ENCODE results near the gene ADAMTS1.

The ADAMTS1 gene

DNA sequence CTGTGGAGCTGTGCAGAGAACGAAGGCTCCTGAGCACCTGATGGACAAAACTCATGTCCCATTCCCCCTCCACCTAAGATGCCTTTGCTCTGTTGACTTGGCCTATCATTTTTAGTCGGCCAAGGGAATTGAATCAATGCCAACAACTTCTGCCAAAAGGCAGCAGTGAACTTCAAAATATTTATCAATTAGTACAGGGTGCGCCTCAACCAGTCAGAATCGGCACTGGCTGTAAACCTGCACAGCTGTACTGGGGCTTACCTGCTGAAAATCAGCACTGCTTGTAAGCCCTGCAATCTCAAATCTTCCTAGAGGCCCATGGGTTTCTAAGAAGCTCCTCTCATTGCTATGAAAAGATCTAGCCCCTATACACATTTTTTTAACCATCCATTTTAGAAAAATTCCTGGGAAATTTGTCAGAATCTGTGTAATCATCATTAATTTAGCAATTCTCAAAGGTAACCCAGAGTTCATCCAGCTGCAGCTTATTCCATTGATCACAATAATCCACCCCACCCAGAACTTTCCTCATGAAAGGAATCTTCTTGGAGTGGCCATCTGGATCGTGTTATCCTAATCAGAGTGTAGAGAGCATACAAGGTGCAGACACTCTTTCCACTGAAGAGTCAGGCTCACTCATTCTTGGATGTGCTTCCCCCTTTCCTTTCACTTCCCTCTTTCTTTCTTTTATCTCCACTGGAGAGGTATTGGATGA lies 40.2 kb downstream of the ADAMTS1 start:
- H3K27ac ChIP-seq: no peak overlapping the region
- ChIA-PET CTCF (interaction anchor here (0.6 kb wide), 1 partner anchor 1625 kb away, joined by 7 read pairs; no protein-coding TSS in a partner anchor), POLR2A (ENCODE audit: low non-redundant PET) (no interaction called here)
- no peak for DNase-seq (ENCODE audit: low spot score)
- TF ChIP-seq, protein P1, sequence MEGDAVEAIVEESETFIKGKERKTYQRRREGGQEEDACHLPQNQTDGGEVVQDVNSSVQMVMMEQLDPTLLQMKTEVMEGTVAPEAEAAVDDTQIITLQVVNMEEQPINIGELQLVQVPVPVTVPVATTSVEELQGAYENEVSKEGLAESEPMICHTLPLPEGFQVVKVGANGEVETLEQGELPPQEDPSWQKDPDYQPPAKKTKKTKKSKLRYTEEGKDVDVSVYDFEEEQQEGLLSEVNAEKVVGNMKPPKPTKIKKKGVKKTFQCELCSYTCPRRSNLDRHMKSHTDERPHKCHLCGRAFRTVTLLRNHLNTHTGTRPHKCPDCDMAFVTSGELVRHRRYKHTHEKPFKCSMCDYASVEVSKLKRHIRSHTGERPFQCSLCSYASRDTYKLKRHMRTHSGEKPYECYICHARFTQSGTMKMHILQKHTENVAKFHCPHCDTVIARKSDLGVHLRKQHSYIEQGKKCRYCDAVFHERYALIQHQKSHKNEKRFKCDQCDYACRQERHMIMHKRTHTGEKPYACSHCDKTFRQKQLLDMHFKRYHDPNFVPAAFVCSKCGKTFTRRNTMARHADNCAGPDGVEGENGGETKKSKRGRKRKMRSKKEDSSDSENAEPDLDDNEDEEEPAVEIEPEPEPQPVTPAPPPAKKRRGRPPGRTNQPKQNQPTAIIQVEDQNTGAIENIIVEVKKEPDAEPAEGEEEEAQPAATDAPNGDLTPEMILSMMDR (conservative IDR thresholded peaks at IDR 0.05; ENCODE audit: low read depth): no peak

DNA sequence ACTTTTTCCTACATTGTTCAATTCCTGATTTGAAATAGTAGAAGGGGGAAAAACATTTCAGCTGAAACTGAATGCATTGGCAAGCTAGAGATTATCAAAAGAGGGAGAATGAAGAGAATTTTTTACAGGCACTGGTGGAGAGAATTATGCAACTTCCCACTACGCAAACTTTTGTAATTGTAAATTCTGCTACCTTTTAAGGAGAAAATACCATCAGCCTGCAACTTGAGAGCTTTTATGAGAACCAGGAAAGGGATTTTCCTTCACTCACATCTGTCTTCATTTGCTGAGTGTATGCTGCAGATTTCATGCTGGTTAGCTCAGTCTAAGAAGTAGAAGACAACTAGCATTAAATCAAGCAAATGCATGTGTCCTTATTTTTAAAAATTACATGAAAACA lies 43.7 kb downstream of the ADAMTS1 start:
- no peak overlapping the region for H3K27ac ChIP-seq
- POLR2A ChIA-PET (ENCODE audit: low non-redundant PET): no interaction called here
- CTCF ChIA-PET: no interaction called here
- TF ChIP-seq, protein P1 (conservative IDR thresholded peaks at IDR 0.05; ENCODE audit: low read depth): no peak
- DNase-seq (ENCODE audit: low spot score): no peak

DNA sequence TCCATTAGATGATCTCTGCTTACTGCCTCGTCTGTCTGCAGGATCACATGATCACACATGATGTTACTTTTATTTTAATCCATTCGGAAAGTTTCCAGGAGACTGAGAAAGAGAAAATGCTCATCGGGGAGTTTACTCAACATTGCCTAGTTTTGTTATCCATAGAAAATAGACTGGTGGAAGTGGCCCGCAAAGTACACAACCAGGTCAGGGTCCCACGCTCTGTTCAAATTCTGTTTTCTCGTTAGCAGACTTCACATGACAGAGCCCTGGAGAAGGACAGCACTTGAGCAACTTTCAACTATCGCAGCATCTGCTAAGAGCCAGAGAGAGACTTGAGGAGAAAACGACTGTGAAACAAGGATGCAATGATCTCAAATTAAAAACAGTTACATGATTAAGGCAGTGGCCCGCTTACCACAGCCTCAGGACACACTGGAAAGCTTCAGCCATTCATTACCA lies 44.2 kb downstream of the ADAMTS1 start:
- H3K27ac ChIP-seq: no peak overlapping the region
- CTCF ChIA-PET: no interaction called here
- TF ChIP-seq, protein P1 (conservative IDR thresholded peaks at IDR 0.05; ENCODE audit: low read depth): no peak
- POLR2A ChIA-PET (ENCODE audit: low non-redundant PET): no interaction called here
- no peak for DNase-seq (ENCODE audit: low spot score)

DNA sequence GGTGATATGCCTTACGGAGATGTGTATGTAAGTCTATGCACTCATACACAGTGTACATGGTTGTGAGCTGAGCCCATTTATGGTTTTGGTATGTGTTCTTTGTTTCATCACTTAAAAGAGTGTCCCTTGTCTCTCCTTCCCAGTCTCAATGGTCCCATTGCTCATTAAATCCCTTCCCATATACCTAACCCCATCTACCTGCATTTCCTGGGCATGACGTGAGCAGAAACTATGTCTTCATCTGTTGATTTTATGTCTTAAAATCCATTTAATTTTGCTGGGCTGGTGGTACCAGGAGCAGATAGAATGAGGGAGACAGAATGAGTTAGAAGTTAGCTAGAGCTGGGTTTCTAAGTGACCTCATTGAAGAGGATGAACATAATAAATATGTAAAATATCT lies 44.8 kb downstream of the ADAMTS1 start:
- CTCF ChIA-PET: no interaction called here

DNA sequence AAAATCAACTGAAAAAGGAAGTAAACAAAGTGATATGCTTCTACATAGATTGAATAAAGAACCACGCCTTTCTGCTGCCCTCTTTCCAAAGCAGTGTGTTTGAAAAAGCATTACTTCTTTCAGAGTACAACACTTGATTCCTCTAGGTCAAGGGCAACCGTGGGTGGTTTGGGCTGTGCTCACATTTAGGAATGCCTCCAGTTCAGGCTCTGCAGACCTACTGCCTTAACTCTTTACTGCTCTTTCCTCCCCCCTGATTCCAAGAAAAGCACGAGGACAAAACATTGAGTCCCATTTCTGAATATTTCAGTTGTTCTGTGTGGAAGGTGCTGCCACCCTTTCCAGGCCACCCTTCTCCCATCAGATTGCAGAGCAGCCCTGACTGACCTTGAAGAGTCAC lies 45.2 kb downstream of the ADAMTS1 start:
- H3K27ac ChIP-seq: no peak overlapping the region
- POLR2A ChIA-PET (ENCODE audit: low non-redundant PET): no interaction called here
- CTCF ChIA-PET: no interaction called here
- DNase-seq (ENCODE audit: low spot score): no peak
- TF ChIP-seq, protein P1 (conservative IDR thresholded peaks at IDR 0.05; ENCODE audit: low read depth): no peak

More for the DNA sequence above, 44.8 kb downstream of the ADAMTS1 start:
- no peak overlapping the region for H3K27ac ChIP-seq
- POLR2A ChIA-PET (ENCODE audit: low non-redundant PET): no interaction called here
- TF ChIP-seq, protein P1 (conservative IDR thresholded peaks at IDR 0.05; ENCODE audit: low read depth): no peak
- DNase-seq (ENCODE audit: low spot score): no peak

DNA sequence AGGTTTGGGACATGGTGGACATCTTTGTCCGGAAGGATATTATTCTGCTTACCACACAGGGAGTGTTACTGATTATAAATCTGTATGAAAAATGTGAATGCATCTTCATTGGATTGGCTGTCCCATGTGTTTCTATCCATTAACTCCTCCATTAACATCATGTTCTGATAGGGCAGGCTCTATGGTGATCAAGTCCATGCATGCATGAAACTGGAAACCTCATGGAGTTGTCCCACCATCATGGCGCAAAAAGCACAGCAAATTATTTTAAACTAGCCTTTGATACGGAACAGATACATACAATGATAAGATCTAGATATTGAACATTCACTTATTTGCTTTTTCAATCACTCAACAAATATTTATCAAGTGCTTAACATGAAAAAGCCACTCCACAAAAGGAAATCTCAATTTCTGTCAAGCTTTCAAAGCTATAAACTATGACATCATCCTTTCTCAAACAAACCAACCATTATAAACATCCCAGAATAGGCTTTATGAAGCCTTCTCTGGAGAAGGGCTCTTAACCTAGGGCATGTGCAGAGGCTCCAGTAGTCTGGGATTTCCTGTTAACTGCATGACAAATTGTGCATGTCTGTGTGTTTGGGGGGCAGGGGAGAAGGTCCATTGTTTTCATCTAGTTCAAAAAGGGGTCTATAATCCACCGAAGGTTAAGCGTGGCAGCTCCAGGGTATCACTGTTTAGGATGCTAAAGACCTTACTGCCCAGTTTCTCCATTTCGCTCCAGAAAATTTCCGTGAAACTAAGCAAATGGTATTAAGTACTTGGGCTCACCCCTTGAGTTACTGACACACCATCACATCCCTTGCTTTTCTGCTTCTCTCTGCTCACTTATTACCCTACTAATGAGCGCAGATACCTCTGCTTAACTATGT lies 46.1 kb downstream of the ADAMTS1 start:
- POLR2A ChIA-PET (ENCODE audit: low non-redundant PET): no interaction called here
- no peak overlapping the region for H3K27ac ChIP-seq
- DNase-seq (ENCODE audit: low spot score): no peak

More for the DNA sequence above, 46.1 kb downstream of the ADAMTS1 start:
- CTCF ChIA-PET: no interaction called here
- TF ChIP-seq, protein P1 (conservative IDR thresholded peaks at IDR 0.05; ENCODE audit: low read depth): no peak
